ENCODE measurements around the gene IGF1.

IGF1 gene

DNA sequence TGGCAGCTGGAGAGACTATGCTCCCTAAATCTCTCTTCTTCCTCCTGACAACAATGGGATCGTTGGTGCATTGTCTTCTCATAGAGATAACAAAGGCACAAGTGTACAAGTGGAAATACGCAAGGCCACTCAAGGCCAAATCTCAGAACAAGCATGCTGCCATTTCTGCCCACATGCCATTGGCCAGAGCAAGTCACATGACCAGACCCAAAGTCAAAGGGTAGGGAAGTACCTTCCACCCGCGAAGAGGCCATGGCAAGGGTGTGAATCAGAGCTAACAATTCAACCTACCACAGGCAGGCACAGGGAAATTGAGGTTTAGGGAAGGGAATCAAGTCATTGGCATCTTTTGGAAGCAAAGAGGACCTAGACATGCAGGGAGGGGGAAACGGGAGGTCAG lies 38.5 kb upstream of the IGF1 start:
- no peak for TF ChIP-seq CTCF (conservative IDR thresholded peaks at IDR 0.05; ENCODE audit: low read depth)
- no peak for DNase-seq (ENCODE audit: low spot score)
- ChIA-PET CTCF (no interaction called here), POLR2A (ENCODE audit: low non-redundant PET) (no interaction called here)
- H3K27ac ChIP-seq: no peak overlapping the region

DNA sequence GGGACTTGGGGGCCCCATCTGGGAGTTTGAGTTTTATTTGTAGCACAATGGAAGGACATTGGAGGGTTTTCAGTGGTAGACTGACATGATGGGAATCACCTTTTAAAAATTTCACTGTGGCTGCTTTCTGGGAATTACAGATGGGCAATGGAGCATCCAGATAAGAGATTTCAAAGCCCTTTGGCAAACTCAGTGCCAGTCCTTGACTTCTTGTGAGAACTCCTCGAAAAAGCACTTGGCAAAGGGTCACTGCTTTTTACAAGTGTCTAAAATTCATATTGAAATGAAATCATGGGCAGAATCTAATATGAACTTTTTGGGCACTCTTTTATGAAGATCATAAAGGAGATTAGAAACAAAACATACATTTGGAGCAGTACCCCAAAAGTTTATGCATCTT lies 34.3 kb upstream of the IGF1 start:
- DNase-seq (ENCODE audit: low spot score): no peak
- ChIA-PET CTCF (interaction anchor here (0.6 kb wide), 2 partner anchors 37 to 278 kb away, joined by 3 read pairs; no protein-coding TSS in a partner anchor), POLR2A (ENCODE audit: low non-redundant PET) (no interaction called here)
- no peak for TF ChIP-seq CTCF (conservative IDR thresholded peaks at IDR 0.05; ENCODE audit: low read depth)
- H3K27ac ChIP-seq: no peak overlapping the region

DNA sequence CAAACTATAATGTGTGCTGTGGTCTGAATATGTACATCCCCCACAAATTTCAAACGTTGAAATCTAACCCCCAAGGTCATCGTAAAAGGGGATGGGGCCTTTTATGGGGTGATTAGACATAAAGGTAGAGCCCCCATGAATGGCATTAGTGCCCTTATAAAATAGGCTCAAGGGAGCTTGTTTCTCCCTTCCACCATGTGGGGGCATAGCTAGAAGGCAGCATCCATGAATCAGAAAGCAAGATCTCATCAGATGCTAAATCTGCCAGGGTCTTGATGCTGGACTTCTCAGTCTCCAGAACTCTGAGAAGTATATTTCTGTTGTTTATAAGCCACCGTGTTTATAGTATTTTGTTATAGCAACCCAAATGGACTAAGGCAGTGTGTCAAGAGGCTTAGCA lies 33.4 kb upstream of the IGF1 start:
- H3K27ac ChIP-seq: no peak overlapping the region
- DNase-seq (ENCODE audit: low spot score): no peak
- no peak for TF ChIP-seq CTCF (conservative IDR thresholded peaks at IDR 0.05; ENCODE audit: low read depth)
- ChIA-PET POLR2A (ENCODE audit: low non-redundant PET) (no interaction called here), CTCF (interaction anchor here (0.6 to 0.7 kb wide), 4 partner anchors 38 to 734 kb away, joined by 3 read pairs; no protein-coding TSS in a partner anchor)

- H3K27ac ChIP-seq: no peak overlapping the region
- ChIA-PET POLR2A (ENCODE audit: low non-redundant PET) (no interaction called here), CTCF (interaction anchor here (0.6 to 0.7 kb wide), 3 partner anchors 73 to 734 kb away, joined by 3 read pairs; no protein-coding TSS in a partner anchor)
- no peak for DNase-seq (ENCODE audit: low spot score)
- TF ChIP-seq CTCF (conservative IDR thresholded peaks at IDR 0.05; ENCODE audit: low read depth): no peak
These were observed 32.9 kb upstream of the IGF1 start for GRCh38 chr12:102513272-102513671.

DNA sequence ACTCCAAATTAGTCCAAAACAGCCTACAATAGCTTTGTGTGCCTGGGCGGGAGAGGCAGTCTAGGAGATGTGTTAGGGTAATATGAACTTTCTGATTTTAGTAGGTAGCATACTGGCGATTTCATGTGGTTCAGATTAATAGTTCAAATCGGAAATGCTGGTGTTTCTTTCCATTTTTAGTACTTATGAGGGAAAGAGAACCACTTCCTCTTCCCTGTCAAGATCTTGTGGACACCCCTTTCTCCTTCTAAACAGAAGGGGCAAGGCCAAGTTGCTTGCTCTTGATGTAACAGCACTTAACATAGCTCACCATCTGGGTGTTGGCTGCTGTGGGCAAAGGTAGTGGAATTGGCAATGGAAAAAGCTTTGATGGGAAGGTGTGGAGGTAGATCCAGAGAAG lies 32.2 kb upstream of the IGF1 start:
- POLR2A ChIA-PET (ENCODE audit: low non-redundant PET): no interaction called here
- no peak for TF ChIP-seq CTCF (conservative IDR thresholded peaks at IDR 0.05; ENCODE audit: low read depth)
- CTCF ChIA-PET: no interaction called here
- no peak overlapping the region for H3K27ac ChIP-seq
- no peak for DNase-seq (ENCODE audit: low spot score)

DNA sequence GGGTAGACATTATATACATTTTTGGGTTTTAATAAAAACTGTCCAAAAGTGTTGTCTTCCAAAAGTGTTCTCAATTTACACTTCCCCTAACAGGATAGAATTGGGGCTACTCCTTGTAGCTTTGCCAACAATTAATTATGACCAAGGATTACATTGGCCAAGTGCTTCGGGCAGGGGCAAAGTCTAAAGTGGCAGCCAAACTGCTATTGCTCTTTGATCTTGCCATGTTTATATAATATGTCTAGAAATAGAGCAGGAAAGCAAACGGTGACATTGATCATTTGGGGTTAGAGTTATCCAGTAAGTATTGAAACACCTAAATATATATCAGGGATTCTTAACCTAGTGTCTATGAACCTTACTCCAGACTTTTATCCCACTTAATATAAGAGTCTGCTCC lies 31.2 kb upstream of the IGF1 start:
- CTCF ChIA-PET: no interaction called here
- TF ChIP-seq CTCF (conservative IDR thresholded peaks at IDR 0.05; ENCODE audit: low read depth): no peak
- POLR2A ChIA-PET (ENCODE audit: low non-redundant PET): no interaction called here

DNA sequence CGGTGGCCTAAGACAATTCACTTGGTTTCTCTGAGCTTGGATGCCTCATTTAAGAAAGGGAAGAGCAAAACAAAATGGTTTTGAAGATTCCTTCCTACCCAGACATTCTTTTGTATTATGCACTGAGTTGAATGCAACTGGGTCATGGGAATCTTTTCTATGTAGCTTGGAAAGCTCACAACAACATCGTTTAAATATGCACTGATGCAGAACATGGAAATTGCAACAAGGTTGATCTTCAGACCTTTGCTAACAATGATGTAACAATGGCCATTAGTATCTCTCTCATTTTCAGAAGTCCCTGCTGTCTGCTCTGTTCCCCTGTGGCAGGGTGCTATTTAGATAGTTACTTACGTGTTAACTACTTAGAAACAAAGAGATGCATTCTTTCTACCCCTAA lies 30.1 kb upstream of the IGF1 start:
- no peak for DNase-seq (ENCODE audit: low spot score)
- no peak for TF ChIP-seq CTCF (conservative IDR thresholded peaks at IDR 0.05; ENCODE audit: low read depth)
- H3K27ac ChIP-seq: no peak overlapping the region
- CTCF ChIA-PET: no interaction called here
- POLR2A ChIA-PET (ENCODE audit: low non-redundant PET): no interaction called here

More for the DNA sequence above, 31.2 kb upstream of the IGF1 start:
- H3K27ac ChIP-seq: no peak overlapping the region
- DNase-seq (ENCODE audit: low spot score): no peak
